ENCODE data around the gene ZNF362.
"Not testable (repeated sequence)": the region's sequence is repeated elsewhere in the genome, so short reads cannot be mapped to it uniquely, and the experiment has no call there.

ZNF362 gene

GRCh38 chr1:33289858-33290154, 33.5 kb downstream of the ZNF362 start:
- DNase-seq, result no peak

- DNase-seq, result not testable (repeated sequence)
Observed at GRCh38 chr1:33290615-33291014, 34.3 kb downstream of the ZNF362 start.

GRCh38 chr1:33292726-33293340, 36.5 kb downstream of the ZNF362 start:
- DNase-seq, result no peak

- DNase-seq, result no peak
Observed at GRCh38 chr1:33294071-33295010, 38.0 kb downstream of the ZNF362 start.

- no peak for DNase-seq
Observed at GRCh38 chr1:33295023-33295422, 38.7 kb downstream of the ZNF362 start.

GRCh38 chr1:33295450-33296081, 39.3 kb downstream of the ZNF362 start:
- peak; percentile 27 to 28 for DNase-seq

- DNase-seq, result no peak
Observed at GRCh38 chr1:33296082-33296458, 39.8 kb downstream of the ZNF362 start.

GRCh38 chr1:33296824-33297223, 40.5 kb downstream of the ZNF362 start:
- no peak for DNase-seq

GRCh38 chr1:33297911-33298622, 41.8 kb downstream of the ZNF362 start:
- no peak for DNase-seq

- peak; percentile 49 to 63 for DNase-seq
Observed at GRCh38 chr1:33298623-33299277, 42.5 kb downstream of the ZNF362 start.

- DNase-seq, result no peak
Observed at GRCh38 chr1:33299461-33300155, 43.3 kb downstream of the ZNF362 start.

GRCh38 chr1:33300673-33301072, 44.4 kb downstream of the ZNF362 start:
- peak in 1 of 2 experiments; percentile 5 for DNase-seq

GRCh38 chr1:33301273-33301984, 45.1 kb downstream of the ZNF362 start:
- no peak for DNase-seq

- DNase-seq, result peak in 1 of 2 experiments; percentile 12
Observed at GRCh38 chr1:33302325-33302724, 46.0 kb downstream of the ZNF362 start.

GRCh38 chr1:33305016-33305415, 48.7 kb downstream of the ZNF362 start:
- no peak for DNase-seq

- no peak for DNase-seq
Observed at GRCh38 chr1:33305816-33306652, 49.7 kb downstream of the ZNF362 start.

- DNase-seq, result no peak
Observed at GRCh38 chr1:33306653-33307493, 50.6 kb downstream of the ZNF362 start.

- no peak for DNase-seq
Observed at GRCh38 chr1:33307494-33307864, 51.2 kb downstream of the ZNF362 start.

GRCh38 chr1:33309351-33309750, 53.1 kb downstream of the ZNF362 start:
- not testable (repeated sequence) for DNase-seq

GRCh38 chr1:33310702-33311101, 54.4 kb downstream of the ZNF362 start:
- no peak for DNase-seq

Data from AML-193 (cell line).